ENCODE measurements around the gene THSD7A. TPM values are rescaled to one million over a fixed set of nuclear protein-coding genes. Genes with fewer than 3 reads are reported as not detected.

Gene THSD7A
- total and polyA plus RNA-seq, 2 donors, result 0.50 to 1.5 TPM

GRCh38 chr7:11329626-11330025, 502.4 kb downstream of the THSD7A start:
- Histone ChIP-seq H3K27ac (ENCODE audit: low read depth in 1 of 2, low read length in 1 of 2) (no peak overlapping the region), H3K9me3 (ENCODE audit: control insufficient read depth in 2 of 2, insufficient read depth in 1 of 2, low read length in 1 of 2) (no peaks in the 10 kb centered on the region), H3K4me1 (ENCODE audit: control insufficient read depth in 2 of 2, insufficient read depth in 2 of 2, low read length in 2 of 2) (no peaks in the 10 kb centered on the region), H3K36me3 (ENCODE audit: control insufficient read depth in 2 of 2, insufficient read depth in 2 of 2, low read length in 1 of 2) (no peaks in the 10 kb centered on the region), H3K4me3 (ENCODE audit: low read length in 2 of 2) (no peak overlapping the region), H3K27me3 (ENCODE audit: control insufficient read depth in 2 of 2, insufficient read depth in 1 of 2, low read length in 1 of 2) (no peaks in the 10 kb centered on the region)
- no peak for DNase-seq (ENCODE audit: low read depth in 6 of 9, low spot score in 9 of 9)
- WGBS, result 83% methylated on average over 3 of the region's 3 CpGs

DNA sequence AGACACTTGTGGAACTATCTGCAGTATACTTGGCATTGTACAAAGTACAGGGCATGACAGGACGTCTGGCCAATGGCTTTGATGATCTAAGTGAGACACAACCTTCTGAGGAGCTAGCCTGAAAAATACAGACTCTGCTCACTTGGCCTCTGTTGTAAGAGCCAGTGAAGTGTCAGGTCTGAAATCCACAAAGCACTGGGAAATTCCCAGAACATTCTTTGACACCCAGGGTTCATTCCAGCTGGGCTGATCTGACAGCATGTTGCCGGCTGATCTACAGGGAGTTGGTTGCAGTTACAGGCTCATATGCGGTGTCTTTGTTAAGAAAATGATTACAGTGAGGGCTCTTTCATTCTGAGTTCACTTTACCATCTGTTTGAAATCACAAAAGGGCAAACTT, 503.7 kb downstream of the THSD7A start:
- Histone ChIP-seq H3K9me3 (ENCODE audit: control insufficient read depth in 2 of 2, insufficient read depth in 1 of 2, low read length in 1 of 2) (no peaks in the 10 kb centered on the region), H3K4me3 (ENCODE audit: low read length in 2 of 2) (no peak overlapping the region), H3K4me1 (ENCODE audit: control insufficient read depth in 2 of 2, insufficient read depth in 2 of 2, low read length in 2 of 2) (no peaks in the 10 kb centered on the region), H3K27me3 (ENCODE audit: control insufficient read depth in 2 of 2, insufficient read depth in 1 of 2, low read length in 1 of 2) (no peaks in the 10 kb centered on the region), H3K36me3 (ENCODE audit: control insufficient read depth in 2 of 2, insufficient read depth in 2 of 2, low read length in 1 of 2) (no peaks in the 10 kb centered on the region), H3K27ac (ENCODE audit: low read depth in 1 of 2, low read length in 1 of 2) (peak overlapping the region in 1 of 2 donors; percentile 62)
- 73% methylated on average over 3 of the region's 3 CpGs for WGBS
- DNase-seq (ENCODE audit: low read depth in 6 of 9, low spot score in 9 of 9), result no peak

- no peaks in the 10 kb centered on the region for H3K9me3 ChIP-seq (ENCODE audit: control insufficient read depth in 2 of 2, insufficient read depth in 1 of 2, low read length in 1 of 2)
- no peaks in the 10 kb centered on the region for H3K36me3 ChIP-seq (ENCODE audit: control insufficient read depth in 2 of 2, insufficient read depth in 2 of 2, low read length in 1 of 2)
- H3K4me1 ChIP-seq (ENCODE audit: control insufficient read depth in 2 of 2, insufficient read depth in 2 of 2, low read length in 2 of 2), result no peaks in the 10 kb centered on the region
- peak overlapping the region in 1 of 2 donors; percentile 52 for H3K27ac ChIP-seq (ENCODE audit: low read depth in 1 of 2, low read length in 1 of 2)
- 92% methylated on average over 1 of the region's 1 CpG for WGBS
- peak in 1 of 9 donors; percentile 35 for DNase-seq (ENCODE audit: low read depth in 6 of 9, low spot score in 9 of 9)
- no peaks in the 10 kb centered on the region for H3K27me3 ChIP-seq (ENCODE audit: control insufficient read depth in 2 of 2, insufficient read depth in 1 of 2, low read length in 1 of 2)
- no peak overlapping the region for H3K4me3 ChIP-seq (ENCODE audit: low read length in 2 of 2)
Measured at GRCh38 chr7:11327633-11328032, 504.4 kb downstream of the THSD7A start.
